ENCODE data around the gene SAMD1. TPM values are rescaled to one million over a fixed set of nuclear protein-coding genes. Genes with fewer than 3 reads are reported as not detected.

The SAMD1 gene
- total RNA-seq, 1 experiment from 2014 or later = 47.1 TPM

GRCh38 chr19:14096272-14096992 is 5.9 kb upstream of the SAMD1 start:
- CTCF ChIA-PET = interaction anchor here (0.5 to 1.2 kb wide), 3 partner anchors 38 to 1150 kb away, joined by 3 to 7 read pairs (median 7); partner anchors contain the start of gene ASF1B
- peaks cover 7% of the 10 kb centered on the region; the same call in 1 of the 2 replicates for H3K9me3 ChIP-seq
- POLR2A ChIA-PET = interaction anchor here (0.6 kb wide), 1 partner anchor 349 kb away, joined by 7 read pairs; a partner anchor contains a TSS
- no peaks in the 10 kb centered on the region for H3K36me3 ChIP-seq (ENCODE audit: control insufficient read depth, insufficient read depth, low read length)
- H3K36me3 Mint-ChIP-seq (ENCODE audit: insufficient read depth, unreplicated experiment) = peaks cover 22% of the 10 kb centered on the region
- no peak overlapping the region for H3K4me3 ChIP-seq (ENCODE audit: low read depth, low read length)
- H3K4me1 Mint-ChIP-seq (ENCODE audit: low read depth, unreplicated experiment) = peaks cover 8% of the 10 kb centered on the region
- TF ChIP-seq, protein P1, sequence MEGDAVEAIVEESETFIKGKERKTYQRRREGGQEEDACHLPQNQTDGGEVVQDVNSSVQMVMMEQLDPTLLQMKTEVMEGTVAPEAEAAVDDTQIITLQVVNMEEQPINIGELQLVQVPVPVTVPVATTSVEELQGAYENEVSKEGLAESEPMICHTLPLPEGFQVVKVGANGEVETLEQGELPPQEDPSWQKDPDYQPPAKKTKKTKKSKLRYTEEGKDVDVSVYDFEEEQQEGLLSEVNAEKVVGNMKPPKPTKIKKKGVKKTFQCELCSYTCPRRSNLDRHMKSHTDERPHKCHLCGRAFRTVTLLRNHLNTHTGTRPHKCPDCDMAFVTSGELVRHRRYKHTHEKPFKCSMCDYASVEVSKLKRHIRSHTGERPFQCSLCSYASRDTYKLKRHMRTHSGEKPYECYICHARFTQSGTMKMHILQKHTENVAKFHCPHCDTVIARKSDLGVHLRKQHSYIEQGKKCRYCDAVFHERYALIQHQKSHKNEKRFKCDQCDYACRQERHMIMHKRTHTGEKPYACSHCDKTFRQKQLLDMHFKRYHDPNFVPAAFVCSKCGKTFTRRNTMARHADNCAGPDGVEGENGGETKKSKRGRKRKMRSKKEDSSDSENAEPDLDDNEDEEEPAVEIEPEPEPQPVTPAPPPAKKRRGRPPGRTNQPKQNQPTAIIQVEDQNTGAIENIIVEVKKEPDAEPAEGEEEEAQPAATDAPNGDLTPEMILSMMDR (IDR thresholded peaks at IDR 0.05; ENCODE audit: insufficient read depth in 1 of 2, low read depth in 1 of 2, low read length in 1 of 2, severe bottlenecking in 1 of 2, unreplicated experiment in 1 of 2) = no peak
- no peak overlapping the region for H3K4me3 Mint-ChIP-seq (ENCODE audit: unreplicated experiment)
- intact Hi-C loops (cut with micrococcal nuclease; ENCODE audit: unreplicated experiment) = no loop called here
- no peak overlapping the region for H3K27ac Mint-ChIP-seq (ENCODE audit: unreplicated experiment)
- no peaks in the 10 kb centered on the region for H3K27me3 ChIP-seq (replicated peaks; ENCODE audit: control insufficient read depth, insufficient read depth, low read length)
- no peak for DNase-seq
- H3K9me3 Mint-ChIP-seq (ENCODE audit: unreplicated experiment) = no peaks in the 10 kb centered on the region
- BruUV-seq (replicated peaks) = no TSS peak
- H3K27me3 Mint-ChIP-seq (ENCODE audit: insufficient read depth, unreplicated experiment) = no peaks in the 10 kb centered on the region
- H3K4me1 ChIP-seq = no peaks in the 10 kb centered on the region

DNA sequence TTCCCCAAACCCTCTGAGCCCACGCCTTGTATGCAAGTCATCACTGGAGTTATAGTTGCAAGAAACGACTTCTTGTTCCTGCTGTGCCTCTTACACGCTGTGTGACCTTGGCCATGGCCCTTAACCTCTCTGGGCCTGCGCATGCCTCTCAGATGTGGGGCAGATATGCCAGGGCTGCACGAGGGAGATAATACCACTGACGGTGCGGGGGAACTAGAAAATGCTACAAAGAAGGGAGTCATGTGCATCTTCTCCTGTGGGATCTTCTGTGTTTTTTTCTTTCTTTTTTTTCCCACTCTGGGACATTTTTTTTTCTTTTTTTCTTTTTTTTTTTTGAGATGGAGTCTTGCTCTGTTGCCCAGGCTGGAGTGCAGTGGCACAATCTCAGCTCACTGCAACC is 4.3 kb upstream of the SAMD1 start:
- Mint-ChIP-seq H3K27me3 (ENCODE audit: insufficient read depth, unreplicated experiment) (no peaks in the 10 kb centered on the region), H3K27ac (ENCODE audit: unreplicated experiment) (no peak overlapping the region), H3K4me1 (ENCODE audit: low read depth, unreplicated experiment) (peaks cover 8% of the 10 kb centered on the region), H3K9me3 (ENCODE audit: unreplicated experiment) (no peaks in the 10 kb centered on the region), H3K4me3 (ENCODE audit: unreplicated experiment) (no peak overlapping the region), H3K36me3 (ENCODE audit: insufficient read depth, unreplicated experiment) (peaks cover 26% of the 10 kb centered on the region)
- TF ChIP-seq, protein P1 (IDR thresholded peaks at IDR 0.05; ENCODE audit: insufficient read depth in 1 of 2, low read depth in 1 of 2, low read length in 1 of 2, severe bottlenecking in 1 of 2, unreplicated experiment in 1 of 2) = no peak
- BruUV-seq (replicated peaks) = no TSS peak
- Histone ChIP-seq H3K36me3 (ENCODE audit: control insufficient read depth, insufficient read depth, low read length) (no peaks in the 10 kb centered on the region), H3K4me1 (no peaks in the 10 kb centered on the region), H3K9me3 (peaks cover 7% of the 10 kb centered on the region; the same call in 1 of the 2 replicates), H3K4me3 (ENCODE audit: low read depth, low read length) (no peak overlapping the region), H3K27me3 (replicated peaks; ENCODE audit: control insufficient read depth, insufficient read depth, low read length) (no peaks in the 10 kb centered on the region)
- POLR2A ChIA-PET = interaction anchor here (1.4 kb wide), 1 partner anchor 42 kb away, joined by 3 read pairs; no protein-coding TSS in a partner anchor
- intact Hi-C loops (cut with micrococcal nuclease; ENCODE audit: unreplicated experiment) = no loop called here
- DNase-seq = no peak
- CTCF ChIA-PET = no interaction called here

DNA sequence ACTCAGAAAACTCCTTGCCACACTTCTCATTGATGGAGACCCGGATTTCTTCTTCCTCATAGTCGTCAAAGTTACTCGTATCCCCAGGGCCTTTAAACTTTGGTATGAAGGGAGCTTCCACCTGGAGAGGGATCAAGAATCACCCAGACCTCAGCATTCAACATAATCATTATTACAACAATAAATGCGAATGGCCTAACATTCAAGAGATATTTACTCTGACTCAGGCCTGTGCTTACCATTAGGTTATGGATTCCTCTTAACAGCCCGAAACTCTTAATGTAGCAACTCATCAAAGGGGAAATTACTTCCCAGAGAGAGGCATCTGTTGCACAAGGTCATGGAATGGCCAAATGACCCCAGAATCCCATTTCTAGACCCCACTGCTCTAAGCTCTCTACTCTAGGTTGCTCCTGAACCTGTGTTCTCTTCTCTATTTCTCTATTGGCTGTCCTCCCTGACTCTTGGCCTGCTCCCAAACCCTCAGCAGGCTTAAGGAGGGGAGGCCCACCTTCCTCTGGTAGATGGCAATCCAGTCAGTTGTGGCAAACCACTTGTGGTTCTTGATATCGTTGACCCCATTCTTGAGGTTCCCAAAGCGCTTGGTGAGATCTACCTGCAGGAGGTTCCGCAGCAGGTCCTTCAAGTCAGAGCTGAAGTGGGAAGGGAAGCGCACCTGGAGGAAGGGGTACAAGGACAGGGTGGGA is 2.7 kb upstream of the SAMD1 start:
- intact Hi-C loops (cut with micrococcal nuclease; ENCODE audit: unreplicated experiment) = no loop called here
- H3K27me3 ChIP-seq (replicated peaks; ENCODE audit: control insufficient read depth, insufficient read depth, low read length) = no peaks in the 10 kb centered on the region
- ChIA-PET CTCF (no interaction called here), POLR2A (interaction anchor here (0.6 to 1.4 kb wide), 3 partner anchors 11 to 1339 kb away, joined by 3 to 5 read pairs (median 3); no protein-coding TSS in a partner anchor)
- H3K27me3 Mint-ChIP-seq (ENCODE audit: insufficient read depth, unreplicated experiment) = no peaks in the 10 kb centered on the region
- peaks cover 14% of the 10 kb centered on the region for H3K4me1 Mint-ChIP-seq (ENCODE audit: low read depth, unreplicated experiment)
- no peak overlapping the region for H3K4me3 ChIP-seq (ENCODE audit: low read depth, low read length)
- H3K36me3 Mint-ChIP-seq (ENCODE audit: insufficient read depth, unreplicated experiment) = peaks cover 37% of the 10 kb centered on the region
- H3K4me3 Mint-ChIP-seq (ENCODE audit: unreplicated experiment) = no peak overlapping the region
- no peaks in the 10 kb centered on the region for H3K9me3 Mint-ChIP-seq (ENCODE audit: unreplicated experiment)
- H3K36me3 ChIP-seq (ENCODE audit: control insufficient read depth, insufficient read depth, low read length) = no peaks in the 10 kb centered on the region
- H3K4me1 ChIP-seq = no peaks in the 10 kb centered on the region
- no peak for DNase-seq
- H3K27ac Mint-ChIP-seq (ENCODE audit: unreplicated experiment) = no peak overlapping the region
- peaks cover 7% of the 10 kb centered on the region; the same call in 1 of the 2 replicates for H3K9me3 ChIP-seq
- no TSS peak for BruUV-seq (replicated peaks)
- TF ChIP-seq, protein P1 (IDR thresholded peaks at IDR 0.05; ENCODE audit: insufficient read depth in 1 of 2, low read depth in 1 of 2, low read length in 1 of 2, severe bottlenecking in 1 of 2, unreplicated experiment in 1 of 2) = no peak
